Caco-2 (cell line): Measurements from ENCODE around the gene AAK1. TPM values are rescaled to one million over a fixed set of nuclear protein-coding genes. Genes with fewer than 3 reads are reported as not detected.

Source experiments
- BruUV-seq: library from RNA; stranded (reverse); fragments of 400-500 nt; replicated peaks from 2 replicates; lab custom pipeline; 2021; lab: Mats Ljungman, UMichigan
- CTCF ChIA-PET: fragments of 300-600 bp; sonication (Branson Sonifier 250); formaldehyde crosslinking; loops from one replicate; lab custom pipeline; 2022; ENCODE audit warnings: antibody characterized with exemption; lab: Charles Lee
- POLR2A ChIA-PET: fragments of 300-600 bp; sonication (Branson Sonifier 250); formaldehyde crosslinking; loops from one replicate; lab custom pipeline; 2022; ENCODE audit warnings: antibody characterized with exemption; lab: Charles Lee
- DNase-seq, 2 experiments: peaks; one replicate each; pipeline versions ENCODE4 v3.0.0 to v3.0.0-alpha.2; 2020 to 2022
- H3K27me3 ChIP-seq: replicated peaks from 2 replicates; pipeline ENCODE4 v1.6.0; 2011; ENCODE audit warnings: low read length; ENCODE audit not compliant: control insufficient read depth, insufficient read depth
- H3K36me3 ChIP-seq: 2 replicates; pipeline ENCODE4 v1.5.1; 2011; ENCODE audit warnings: low read length; ENCODE audit not compliant: control insufficient read depth, insufficient read depth
- H3K4me1 ChIP-seq: fragments of 250-450 bp; sonication (Bioruptor Pico); 2 replicates; pipeline ENCODE4 v1.5.1; 2020; ENCODE audit warnings: mild to moderate bottlenecking
- H3K4me3 ChIP-seq: 2 replicates; pipeline ENCODE4 v1.5.1; 2011; ENCODE audit warnings: low read depth, mild to moderate bottlenecking, control low read depth, low read length
- H3K9me3 ChIP-seq: fragments of 250-450 bp; sonication (Bioruptor Pico); 2 replicates; pipeline ENCODE4 v1.5.1; 2020; ENCODE audit warnings: mild to moderate bottlenecking, moderate library complexity
- H3K27ac Mint-ChIP-seq: one replicate; pipeline ENCODE4 v1.8.0; 2022; ENCODE audit warnings: mixed read lengths; ENCODE audit not compliant: unreplicated experiment
- H3K27me3 Mint-ChIP-seq: one replicate; pipeline ENCODE4 v1.8.0; 2022; ENCODE audit warnings: mixed read lengths; ENCODE audit not compliant: insufficient read depth, unreplicated experiment
- H3K36me3 Mint-ChIP-seq: one replicate; pipeline ENCODE4 v1.8.0; 2022; ENCODE audit warnings: mild to moderate bottlenecking, mixed read lengths; ENCODE audit not compliant: insufficient read depth, unreplicated experiment
- H3K4me1 Mint-ChIP-seq: one replicate; pipeline ENCODE4 v1.8.0; 2022; ENCODE audit warnings: low read depth, mixed read lengths; ENCODE audit not compliant: unreplicated experiment
- H3K4me3 Mint-ChIP-seq: one replicate; pipeline ENCODE4 v1.8.0; 2022; ENCODE audit warnings: mild to moderate bottlenecking, moderate library complexity, mixed read lengths; ENCODE audit not compliant: unreplicated experiment
- H3K9me3 Mint-ChIP-seq: one replicate; pipeline ENCODE4 v1.8.0; 2022; ENCODE audit warnings: mixed read lengths; ENCODE audit not compliant: unreplicated experiment
- CTCF ChIP-seq, 2 experiments: fragments of 200-600 bp in 1 of 2; IDR thresholded peaks; 1 replicate in 1 of 2; 2 replicates in 1 of 2; pipeline versions ENCODE4 v1.5.1 to v1.8.0; 2011 to 2022; ENCODE audit warnings: antibody characterized with exemption in 1 of 2, control low read depth in 1 of 2, inconsistent platforms in 1 of 2, low read depth in 1 of 2, low read length in 1 of 2, mild to moderate bottlenecking in 1 of 2, moderate library complexity in 1 of 2; ENCODE audit not compliant: insufficient read depth in 1 of 2, severe bottlenecking in 1 of 2, unreplicated experiment in 1 of 2
- intact Hi-C: fragments of 100-400 bp; cut with micrococcal nuclease; formaldehyde crosslinking; loops from one replicate; pipeline ENCODE4 v1.10.0; 2022; ENCODE audit not compliant: unreplicated experiment
- total RNA-seq: library from RNA; stranded (reverse); gene quantifications from 2 replicates; pipeline ENCODE4 v1.2.3, GENCODE V29; 2022

The AAK1 gene
- total RNA-seq, 1 experiment from 2014 or later: 39.7 TPM

- H3K4me1 ChIP-seq: peaks cover 14% of the 10 kb centered on the region
- peaks cover 16% of the 10 kb centered on the region for H3K4me1 Mint-ChIP-seq
- no peak for TF ChIP-seq CTCF (IDR thresholded peaks at IDR 0.05; ENCODE audit: insufficient read depth in 1 of 2, low read depth in 1 of 2, low read length in 1 of 2, severe bottlenecking in 1 of 2, unreplicated experiment in 1 of 2)
- intact Hi-C loops: loop anchor here (2.0 kb wide), 1 partner anchor 46 kb away; the partner anchor contains the start of gene NFU1
- peaks cover 12% of the 10 kb centered on the region for H3K36me3 Mint-ChIP-seq
- no peak overlapping the region for H3K4me3 ChIP-seq
- H3K27me3 ChIP-seq: no peaks in the 10 kb centered on the region
- H3K4me3 Mint-ChIP-seq: no peak overlapping the region
- H3K27me3 Mint-ChIP-seq: no peaks in the 10 kb centered on the region
- no peaks in the 10 kb centered on the region; the same call in 1 of the 2 replicates for H3K36me3 ChIP-seq
- no TSS peak for BruUV-seq
- no peak overlapping the region for H3K27ac Mint-ChIP-seq
- H3K9me3 Mint-ChIP-seq: no peaks in the 10 kb centered on the region
- POLR2A ChIA-PET: interaction anchor here (0.5 kb wide), 1 partner anchor 74 kb away, joined by 3 read pairs; no protein-coding TSS in a partner anchor
- CTCF ChIA-PET: no interaction called here
- H3K9me3 ChIP-seq: no peaks in the 10 kb centered on the region
- no peak for DNase-seq
Observed at GRCh38 chr2:69483024-69483423, 160.5 kb downstream of the AAK1 start.

- Mint-ChIP-seq H3K27ac (no peak overlapping the region), H3K4me1 (peaks cover 16% of the 10 kb centered on the region), H3K36me3 (peaks cover 12% of the 10 kb centered on the region), H3K27me3 (no peaks in the 10 kb centered on the region), H3K4me3 (no peak overlapping the region), H3K9me3 (no peaks in the 10 kb centered on the region)
- Histone ChIP-seq H3K36me3 (no peaks in the 10 kb centered on the region; the same call in 1 of the 2 replicates), H3K9me3 (no peaks in the 10 kb centered on the region), H3K4me1 (peaks cover 14% of the 10 kb centered on the region), H3K4me3 (no peak overlapping the region), H3K27me3 (no peaks in the 10 kb centered on the region)
- ChIA-PET POLR2A (interaction anchor here (0.5 kb wide), 1 partner anchor 74 kb away, joined by 3 read pairs; no protein-coding TSS in a partner anchor), CTCF (no interaction called here)
- DNase-seq: no peak
- no peak for TF ChIP-seq CTCF (IDR thresholded peaks at IDR 0.05; ENCODE audit: insufficient read depth in 1 of 2, low read depth in 1 of 2, low read length in 1 of 2, severe bottlenecking in 1 of 2, unreplicated experiment in 1 of 2)
- BruUV-seq: no TSS peak
- intact Hi-C loops: loop anchor here (2.0 kb wide), 1 partner anchor 46 kb away; the partner anchor contains the start of gene NFU1
Observed at GRCh38 chr2:69482471-69482870, 161.1 kb downstream of the AAK1 start.

GRCh38 chr2:69481421-69481820, 162.1 kb downstream of the AAK1 start:
- Histone ChIP-seq H3K9me3 (no peaks in the 10 kb centered on the region), H3K36me3 (no peaks in the 10 kb centered on the region), H3K27me3 (no peaks in the 10 kb centered on the region), H3K4me1 (peaks cover 14% of the 10 kb centered on the region), H3K4me3 (no peak overlapping the region)
- no peak overlapping the region for H3K4me3 Mint-ChIP-seq
- DNase-seq: no peak
- no peaks in the 10 kb centered on the region for H3K27me3 Mint-ChIP-seq
- CTCF ChIA-PET: no interaction called here
- BruUV-seq: no TSS peak
- no peak for TF ChIP-seq CTCF (IDR thresholded peaks at IDR 0.05; ENCODE audit: insufficient read depth in 1 of 2, low read depth in 1 of 2, low read length in 1 of 2, severe bottlenecking in 1 of 2, unreplicated experiment in 1 of 2)
- H3K4me1 Mint-ChIP-seq: peaks cover 16% of the 10 kb centered on the region
- H3K36me3 Mint-ChIP-seq: peaks cover 5% of the 10 kb centered on the region
- POLR2A ChIA-PET: no interaction called here
- intact Hi-C loops: no loop called here
- no peaks in the 10 kb centered on the region for H3K9me3 Mint-ChIP-seq
- H3K27ac Mint-ChIP-seq: no peak overlapping the region
